K562 (cell line): Measurements from ENCODE around the gene ARHGAP9. TPM values are rescaled to one million over a fixed set of nuclear protein-coding genes. Genes with fewer than 3 reads are reported as not detected.

Source experiments
- ARHGAP35 ChIP-seq: fragments of 450-650 bp; IDR thresholded peaks from 2 replicates; pipeline ENCODE4 v1.6.1; 2018; ENCODE audit not compliant: partially characterized antibody
- ARID2 ChIP-seq: fragments of 450-650 bp; IDR thresholded peaks from 2 replicates; pipeline ENCODE4 v1.6.1; 2017; ENCODE audit warnings: antibody characterized with exemption, mild to moderate bottlenecking
- BACH1 ChIP-seq: fragments of 200-800 bp; sonication (Bioruptor generic); IDR thresholded peaks from 2 replicates; pipeline ENCODE4 v1.6.1; 2016; ENCODE audit warnings: missing genetic modification characterization, missing compliant biosample characterization
- BCL6 ChIP-seq: fragments of 250-450 bp; sonication (Bioruptor Pico); IDR thresholded peaks from 2 replicates; pipeline ENCODE4 v1.4.0; 2020
- CHD2 ChIP-seq: IDR thresholded peaks from 2 replicates; pipeline ENCODE4 v1.6.1; 2011; ENCODE audit warnings: low read depth, low read length
- CREB1 ChIP-seq, 2 experiments: sonication (generic) in 1 of 2; formaldehyde crosslinking in 1 of 2; IDR thresholded peaks; 2 replicates each; pipeline versions ENCODE4 v1.6.1 to v1.8.0; 2012 to 2022; ENCODE audit warnings: inconsistent platforms in 1 of 2, mild to moderate bottlenecking in 1 of 2, missing genetic modification reagents in 1 of 2, moderate library complexity in 1 of 2
- CTCF ChIP-seq, 3 experiments: IDR thresholded peaks in 2 of 3; conservative IDR thresholded peaks in 1 of 3; 2 replicates each; pipeline ENCODE4 v1.5.1; 2011 to 2012; ENCODE audit warnings: low read length in 3 of 3, mild to moderate bottlenecking in 3 of 3, control low read depth in 2 of 3, improper control_type of control experiment in 1 of 3, inconsistent platforms in 1 of 3, low read depth in 1 of 3, mixed read lengths in 1 of 3, moderate library complexity in 1 of 3; ENCODE audit not compliant: insufficient read depth in 2 of 3
- ETV5 ChIP-seq: sonication (generic); formaldehyde crosslinking; IDR thresholded peaks from 2 replicates; pipeline ENCODE4 v1.4.0; 2020; ENCODE audit warnings: low read depth, mild to moderate bottlenecking, missing genetic modification reagents
- HEY1 ChIP-seq: fragments of 250-450 bp; sonication (Bioruptor Pico); IDR thresholded peaks from 2 replicates; pipeline ENCODE4 v1.5.0; 2020; ENCODE audit warnings: mild to moderate bottlenecking, moderate library complexity, borderline replicate concordance
- IFI16 ChIP-seq: fragments of 250-450 bp; sonication (Bioruptor Pico); IDR thresholded peaks from 2 replicates; pipeline ENCODE4 v2.1.2; 2022; ENCODE audit warnings: mild to moderate bottlenecking, inconsistent platforms
- MED1 ChIP-seq: sonication (generic); formaldehyde crosslinking; IDR thresholded peaks from 2 replicates; pipeline ENCODE4 v1.8.1; 2023; ENCODE audit warnings: missing genetic modification reagents, borderline replicate concordance
- NFIC ChIP-seq: fragments of 450-650 bp; IDR thresholded peaks from 2 replicates; pipeline ENCODE4 v1.6.1; 2017; ENCODE audit warnings: mild to moderate bottlenecking, inconsistent platforms
- NR2F6 ChIP-seq: fragments of 450-650 bp; formaldehyde crosslinking; IDR thresholded peaks from 2 replicates; pipeline ENCODE4 v1.4.0; 2020; ENCODE audit warnings: mild to moderate bottlenecking
- OTX1 ChIP-seq: fragments of 450-650 bp; formaldehyde crosslinking; IDR thresholded peaks from 2 replicates; pipeline ENCODE4 v1.4.0; 2022; ENCODE audit warnings: mild to moderate bottlenecking
- PHF21A ChIP-seq: fragments of 450-650 bp; IDR thresholded peaks from 2 replicates; pipeline ENCODE4 v1.6.1; 2017; ENCODE audit warnings: low read depth, borderline replicate concordance
- POLR2AphosphoS5 ChIP-seq: IDR thresholded peaks from 2 replicates; pipeline ENCODE4 v1.6.1; 2011; ENCODE audit warnings: mild to moderate bottlenecking, low read depth, low read length, moderate library complexity; ENCODE audit not compliant: control insufficient read depth, insufficient read depth
- PYGO2 ChIP-seq: fragments of 450-650 bp; IDR thresholded peaks from 2 replicates; pipeline ENCODE4 v1.6.1; 2016; ENCODE audit warnings: mild to moderate bottlenecking, missing genetic modification characterization, moderate library complexity, missing compliant biosample characterization
- RHOXF2B ChIP-seq: fragments of 250-450 bp; sonication (Bioruptor Pico); conservative IDR thresholded peaks from 2 replicates; pipeline ENCODE4 v1.5.1; 2021
- SIN3A ChIP-seq, 2 experiments: fragments of 150-350 bp in 1 of 2; IDR thresholded peaks; 2 replicates each; pipeline ENCODE4 v1.6.1; 2011 to 2016; ENCODE audit warnings: borderline replicate concordance in 2 of 2, low read depth in 2 of 2, low read length in 2 of 2, mild to moderate bottlenecking in 2 of 2, moderate library complexity in 2 of 2; ENCODE audit not compliant: control insufficient read depth in 1 of 2
- SP1 ChIP-seq: sonication (generic); formaldehyde crosslinking; IDR thresholded peaks from 2 replicates; pipeline ENCODE4 v1.8.1; 2022; ENCODE audit warnings: mild to moderate bottlenecking, missing genetic modification reagents
- TGIF2 ChIP-seq: sonication (generic); formaldehyde crosslinking; IDR thresholded peaks from 2 replicates; pipeline ENCODE4 v1.8.1; 2022; ENCODE audit warnings: mild to moderate bottlenecking, missing genetic modification reagents, moderate library complexity
- ZBTB11 ChIP-seq, 3 experiments: fragments of 200-800 bp in 1 of 3; fragments of 250-450 bp in 1 of 3; fragments of 450-650 bp in 1 of 3; sonication (Bioruptor Pico) in 1 of 3; sonication (Bioruptor generic) in 1 of 3; formaldehyde crosslinking in 1 of 3; IDR thresholded peaks; 2 replicates each; pipeline versions ENCODE4 v1.6.1 to v1.8.0; 2016 to 2022; ENCODE audit warnings: mild to moderate bottlenecking in 2 of 3, missing genetic modification characterization in 2 of 3, missing compliant biosample characterization in 1 of 3, moderate library complexity in 1 of 3
- ZBTB8A ChIP-seq: fragments of 450-650 bp; IDR thresholded peaks from 2 replicates; pipeline ENCODE4 v1.6.1; 2018; ENCODE audit warnings: mild to moderate bottlenecking, moderate library complexity; ENCODE audit not compliant: partially characterized antibody
- ZNF551 ChIP-seq: fragments of 250-450 bp; sonication (Bioruptor Pico); IDR thresholded peaks from 2 replicates; pipeline ENCODE4 v1.5.0; 2021; ENCODE audit warnings: mild to moderate bottlenecking, moderate library complexity
- ZNF695 ChIP-seq: fragments of 450-650 bp; formaldehyde crosslinking; IDR thresholded peaks from 2 replicates; pipeline ENCODE4 v1.4.0; 2020; ENCODE audit warnings: mild to moderate bottlenecking, moderate library complexity
- ZNF707 ChIP-seq: fragments of 250-450 bp; sonication (Bioruptor Pico); conservative IDR thresholded peaks from 2 replicates; pipeline ENCODE4 v1.8.0; 2022; ENCODE audit warnings: inconsistent platforms, mild to moderate bottlenecking, moderate library complexity
- polyA plus RNA-seq, 8 experiments: library from polyadenylated mRNA; depleted of rRNA in 4 of 8; stranded (reverse) in 5 of 8; unstranded in 3 of 8; fragments of >200 nt; fragmentation: Nextera tagmentation in 2 of 8; fragmentation: Illumina TruSeq in 1 of 8; extraction: Ambion mirVana in 2 of 8; extraction: Trizol in 1 of 8; gene quantifications; 2 replicates each; pipeline versions ENCODE4 v1.2.1 to v1.2.3, GENCODE V29; 2011 to 2014; ENCODE audit warnings: inconsistent platforms in 1 of 8, missing spikeins in 1 of 8
- total RNA-seq, 7 experiments: library from RNA; depleted of rRNA in 6 of 7; stranded (reverse); fragments of >200 nt in 6 of 7; fragmentation: Illumina TruSeq in 2 of 7; extraction: Trizol in 2 of 7; gene quantifications; 2 replicates each; pipeline versions ENCODE4 v1.2.1 to v1.2.3, GENCODE V29; 2011 to 2021; ENCODE audit warnings: low replicate concordance in 1 of 7

ARHGAP9 gene
- total and polyA plus RNA-seq, 9 of the 15 experiments (the other 6 are each of a cell fraction or from before 2014, with no cell fraction given) = 1.5 to 10.2 (median 5.1) TPM

- no peak for TF ChIP-seq BCL6 (CRISPR knock-in tag)
- TF ChIP-seq NR2F6 (CRISPR knock-in tag) = no peak
- no peak for TF ChIP-seq SP1
- no peak for TF ChIP-seq SIN3A (IDR thresholded peaks at IDR 0.05; ENCODE audit: borderline replicate concordance in 2 of 2, control insufficient read depth in 1 of 2, low read depth in 2 of 2, low read length in 2 of 2)
- TF ChIP-seq POLR2AphosphoS5 = no peak; the same call in 1 of the 2 replicates
- no peak for TF ChIP-seq RHOXF2B (CRISPR knock-in tag)
- no peak for TF ChIP-seq ZNF707 (CRISPR knock-in tag)
- no peak for TF ChIP-seq HEY1
- TF ChIP-seq NFIC = no peak
- TF ChIP-seq CHD2 = no peak
- no peak for TF ChIP-seq BACH1
- TF ChIP-seq ZNF695 (CRISPR knock-in tag) = no peak
- TF ChIP-seq PYGO2 (tag) = no peak
- no peak for TF ChIP-seq TGIF2 (CRISPR knock-in tag)
- TF ChIP-seq ZBTB11 (CRISPR knock-in tag; IDR thresholded peaks at IDR 0.05) = no peak
- no peak for TF ChIP-seq IFI16 (CRISPR knock-in tag)
- TF ChIP-seq PHF21A = 0 out of 2 replicates have a peak, but pooled peaks have one; percentile 56
- peak; percentile 23 to 34 (median 34); a peak in 3 of 6 replicates for TF ChIP-seq CTCF (IDR thresholded peaks at IDR 0.05 in 2 of 3, conservative IDR thresholded peaks at IDR 0.05 in 1 of 3; ENCODE audit: insufficient read depth in 2 of 3, low read depth in 1 of 3, low read length in 3 of 3)
- no peak for TF ChIP-seq ARHGAP35
- no peak for TF ChIP-seq OTX1 (CRISPR knock-in tag)
- no peak for TF ChIP-seq MED1 (CRISPR knock-in tag)
- no peak for TF ChIP-seq ZBTB8A
- TF ChIP-seq ETV5 (CRISPR knock-in tag) = 0 out of 2 replicates have a peak, but pooled peaks have one; percentile 23
- no peak for TF ChIP-seq ARID2
- no peak for TF ChIP-seq CREB1 (IDR thresholded peaks at IDR 0.05)
- TF ChIP-seq CREB1 (CRISPR knock-in tag; IDR thresholded peaks at IDR 0.05) = no peak
- TF ChIP-seq ZNF551 = no peak
Measured at GRCh38 chr12:57521525-57522010, 41.9 kb upstream of the ARHGAP9 start (continued).
